Measurements from ENCODE around the gene MT3. TPM values are rescaled to one million over a fixed set of nuclear protein-coding genes. Genes with fewer than 3 reads are reported as not detected.

MT3 gene
- total and polyA plus RNA-seq, 2 of the 13 experiments (the other 11 are each of a cell fraction or from before 2014, with no cell fraction given) = not detected

GRCh38 chr16:56632156-56632847 lies 43.0 kb downstream of the MT3 start, which contains the start of gene MT1M (continued):
- peak; percentile 37; the same call in 1 of the 2 replicates for TF ChIP-seq PATZ1 (CRISPR knock-in tag; IDR thresholded peaks at IDR 0.05)
- peak; percentile 43; the same call in 1 of the 2 replicates for TF ChIP-seq ZNF224 (CRISPR knock-in tag; IDR thresholded peaks at IDR 0.05)
- TF ChIP-seq JARID2 (CRISPR knock-in tag; IDR thresholded peaks at IDR 0.05; ENCODE audit: insufficient replicate concordance) = no peak
- TF ChIP-seq ZMYM3 (CRISPR knock-in tag; IDR thresholded peaks at IDR 0.05) = no peak
- TF ChIP-seq, protein P1, sequence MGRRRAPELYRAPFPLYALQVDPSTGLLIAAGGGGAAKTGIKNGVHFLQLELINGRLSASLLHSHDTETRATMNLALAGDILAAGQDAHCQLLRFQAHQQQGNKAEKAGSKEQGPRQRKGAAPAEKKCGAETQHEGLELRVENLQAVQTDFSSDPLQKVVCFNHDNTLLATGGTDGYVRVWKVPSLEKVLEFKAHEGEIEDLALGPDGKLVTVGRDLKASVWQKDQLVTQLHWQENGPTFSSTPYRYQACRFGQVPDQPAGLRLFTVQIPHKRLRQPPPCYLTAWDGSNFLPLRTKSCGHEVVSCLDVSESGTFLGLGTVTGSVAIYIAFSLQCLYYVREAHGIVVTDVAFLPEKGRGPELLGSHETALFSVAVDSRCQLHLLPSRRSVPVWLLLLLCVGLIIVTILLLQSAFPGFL (CRISPR knock-in tag; IDR thresholded peaks at IDR 0.05) = no peak
- peak; percentile 62; the same call in 1 of the 2 replicates for TF ChIP-seq PITX1 (CRISPR knock-in tag; IDR thresholded peaks at IDR 0.05)
- no peak for TF ChIP-seq ZNF546 (CRISPR knock-in tag; conservative IDR thresholded peaks at IDR 0.05)
- TF ChIP-seq ZBTB20 (CRISPR knock-in tag; IDR thresholded peaks at IDR 0.05; ENCODE audit: borderline replicate concordance, low read depth) = 0 out of 2 replicates have a peak, but pooled peaks have one; percentile 24
- no peak for TF ChIP-seq KDM6A (CRISPR knock-in tag; IDR thresholded peaks at IDR 0.05; ENCODE audit: low read depth)

Measured in HepG2 (cell line).